Fibroblast of the aortic adventitia (primary cell): Measurements from ENCODE around the gene SMYD2. TPM values are rescaled to one million over a fixed set of nuclear protein-coding genes. Genes with fewer than 3 reads are reported as not detected.

ENCODE experiments used
- DNase-seq: peaks from one replicate; pipeline ENCODE4 v3.0.0-alpha.2; 2010; ENCODE audit warnings: low read depth
- H3K4me3 ChIP-seq: 2 replicates; pipeline ENCODE4 v1.5.1; 2011; ENCODE audit warnings: low read depth, mild to moderate bottlenecking, control low read depth, low read length, moderate library complexity
- total RNA-seq: library from RNA; depleted of rRNA; stranded (reverse); fragments of >200 nt; gene quantifications from 2 replicates; pipeline ENCODE4 v1.2.3, GENCODE V29; 2012; ENCODE audit warnings: low replicate concordance
- TF ChIP-seq, protein P1 (sequence below): IDR thresholded peaks from 2 replicates; pipeline ENCODE4 v1.5.1; 2011; ENCODE audit warnings: mild to moderate bottlenecking, low read length, control low read depth, inconsistent platforms; ENCODE audit not compliant: insufficient read depth

The SMYD2 gene
- total RNA-seq, 1 donor: 26.9 TPM

DNA sequence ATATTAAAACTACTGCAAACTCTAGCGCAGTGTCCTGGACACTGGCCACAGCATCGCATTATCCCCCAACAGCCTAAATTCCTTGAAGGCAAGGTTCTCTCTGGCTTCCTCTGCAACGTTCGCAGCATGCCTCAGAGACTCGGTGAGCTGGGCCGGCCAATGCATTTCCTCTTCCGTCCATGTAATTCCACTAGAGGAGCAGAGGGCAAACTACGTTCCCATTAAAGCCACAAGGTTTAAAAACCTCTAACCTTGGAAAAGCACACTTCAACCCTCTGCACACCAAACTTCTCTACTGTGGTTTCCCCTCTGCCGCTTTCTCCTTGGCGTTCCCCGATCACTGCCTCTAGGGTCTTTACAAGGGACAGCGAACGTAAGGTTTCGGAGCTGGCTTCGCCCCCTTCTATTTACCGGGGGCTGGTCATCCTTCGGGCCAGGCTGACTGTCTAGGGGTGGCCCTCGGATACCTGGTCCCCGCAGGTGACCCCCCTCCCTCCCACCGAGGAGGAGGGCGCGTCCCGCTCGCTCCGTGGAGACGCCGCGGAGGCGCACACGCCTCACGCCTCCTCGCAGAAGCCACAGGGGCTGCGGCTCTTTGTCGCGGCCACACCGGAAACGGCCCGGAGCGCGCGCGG lies 456 bp upstream of the SMYD2 start:
- TF ChIP-seq, protein P1, sequence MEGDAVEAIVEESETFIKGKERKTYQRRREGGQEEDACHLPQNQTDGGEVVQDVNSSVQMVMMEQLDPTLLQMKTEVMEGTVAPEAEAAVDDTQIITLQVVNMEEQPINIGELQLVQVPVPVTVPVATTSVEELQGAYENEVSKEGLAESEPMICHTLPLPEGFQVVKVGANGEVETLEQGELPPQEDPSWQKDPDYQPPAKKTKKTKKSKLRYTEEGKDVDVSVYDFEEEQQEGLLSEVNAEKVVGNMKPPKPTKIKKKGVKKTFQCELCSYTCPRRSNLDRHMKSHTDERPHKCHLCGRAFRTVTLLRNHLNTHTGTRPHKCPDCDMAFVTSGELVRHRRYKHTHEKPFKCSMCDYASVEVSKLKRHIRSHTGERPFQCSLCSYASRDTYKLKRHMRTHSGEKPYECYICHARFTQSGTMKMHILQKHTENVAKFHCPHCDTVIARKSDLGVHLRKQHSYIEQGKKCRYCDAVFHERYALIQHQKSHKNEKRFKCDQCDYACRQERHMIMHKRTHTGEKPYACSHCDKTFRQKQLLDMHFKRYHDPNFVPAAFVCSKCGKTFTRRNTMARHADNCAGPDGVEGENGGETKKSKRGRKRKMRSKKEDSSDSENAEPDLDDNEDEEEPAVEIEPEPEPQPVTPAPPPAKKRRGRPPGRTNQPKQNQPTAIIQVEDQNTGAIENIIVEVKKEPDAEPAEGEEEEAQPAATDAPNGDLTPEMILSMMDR: peak; percentile 38
- peak; percentile 29 for DNase-seq
- peak overlapping the region; percentile 83 for H3K4me3 ChIP-seq

DNA sequence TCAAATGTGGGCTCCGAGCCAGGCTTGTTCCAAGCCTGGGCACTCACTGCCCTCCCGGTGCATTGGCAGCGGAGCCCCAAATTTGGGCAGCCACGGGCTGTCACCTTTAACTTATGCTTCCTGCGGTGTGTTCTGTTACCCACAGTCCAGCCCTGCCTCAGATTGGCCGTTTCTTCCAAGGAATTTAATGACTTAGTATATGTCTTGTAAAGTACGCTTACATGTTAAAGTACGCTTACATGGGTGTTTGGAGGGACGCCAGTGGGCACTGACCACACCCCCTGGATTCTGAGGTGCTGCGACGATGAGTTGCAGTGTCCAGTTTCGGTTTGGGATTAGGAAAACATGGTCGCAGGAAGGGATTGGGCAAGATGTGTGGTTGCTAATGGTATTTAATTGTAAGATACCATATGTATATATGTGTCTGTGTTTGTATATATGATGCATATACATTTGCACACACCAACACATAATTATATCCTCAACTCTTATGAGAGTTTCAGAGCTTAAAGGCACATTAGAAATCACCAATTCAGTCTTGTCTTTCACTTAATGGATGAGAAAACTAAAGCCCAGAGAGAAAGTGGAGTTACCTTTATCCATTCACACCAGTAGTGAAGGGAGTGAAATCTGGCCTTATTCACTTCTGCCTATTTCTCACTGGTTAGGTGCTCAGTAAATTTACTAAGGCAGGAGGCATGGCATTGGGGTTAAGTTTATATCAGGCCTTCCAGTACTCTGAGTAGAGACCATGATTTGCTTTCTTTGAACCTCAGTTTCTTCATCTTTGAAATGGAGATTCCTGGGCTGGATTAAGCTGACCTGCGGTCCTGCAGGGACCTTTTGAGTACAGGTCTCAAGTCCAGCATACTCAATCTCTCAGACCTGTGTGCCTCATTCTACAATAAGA lies 1.0 kb downstream of the SMYD2 start:
- peak overlapping the region; percentile 83 for H3K4me3 ChIP-seq
- TF ChIP-seq, protein P1: no peak
- DNase-seq: peak; percentile 56

DNA sequence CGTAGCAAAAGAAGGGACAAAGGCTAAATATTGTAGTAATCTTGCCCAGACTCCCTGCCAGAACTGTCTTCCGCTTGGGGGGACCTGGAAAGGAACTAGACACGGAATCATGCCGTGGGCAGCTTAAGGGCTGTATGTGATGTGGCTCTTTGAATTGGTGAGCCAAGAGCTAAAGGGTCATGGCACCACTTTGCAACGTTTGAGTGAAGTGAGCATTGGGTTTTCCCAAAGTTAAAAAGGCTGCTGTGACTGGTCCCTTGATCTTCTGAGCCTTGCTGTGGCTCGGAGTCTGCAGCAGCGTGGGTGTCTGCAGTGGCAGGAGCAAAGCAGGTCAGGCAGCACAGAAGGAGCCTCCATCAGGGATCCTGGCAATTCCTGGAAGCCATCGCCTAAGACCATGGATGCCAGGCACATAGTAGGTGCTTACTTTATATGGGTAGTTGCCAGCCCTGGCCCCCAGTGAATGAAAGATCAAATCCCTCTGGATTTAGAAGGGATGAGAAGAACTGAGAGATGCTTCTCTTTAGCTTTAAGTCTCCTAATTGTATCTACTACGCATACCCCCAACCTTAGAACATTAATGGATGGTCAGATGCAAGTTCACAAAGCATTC lies 1.8 kb downstream of the SMYD2 start:
- no peak for DNase-seq
- no peak overlapping the region for H3K4me3 ChIP-seq
- TF ChIP-seq, protein P1: no peak

DNA sequence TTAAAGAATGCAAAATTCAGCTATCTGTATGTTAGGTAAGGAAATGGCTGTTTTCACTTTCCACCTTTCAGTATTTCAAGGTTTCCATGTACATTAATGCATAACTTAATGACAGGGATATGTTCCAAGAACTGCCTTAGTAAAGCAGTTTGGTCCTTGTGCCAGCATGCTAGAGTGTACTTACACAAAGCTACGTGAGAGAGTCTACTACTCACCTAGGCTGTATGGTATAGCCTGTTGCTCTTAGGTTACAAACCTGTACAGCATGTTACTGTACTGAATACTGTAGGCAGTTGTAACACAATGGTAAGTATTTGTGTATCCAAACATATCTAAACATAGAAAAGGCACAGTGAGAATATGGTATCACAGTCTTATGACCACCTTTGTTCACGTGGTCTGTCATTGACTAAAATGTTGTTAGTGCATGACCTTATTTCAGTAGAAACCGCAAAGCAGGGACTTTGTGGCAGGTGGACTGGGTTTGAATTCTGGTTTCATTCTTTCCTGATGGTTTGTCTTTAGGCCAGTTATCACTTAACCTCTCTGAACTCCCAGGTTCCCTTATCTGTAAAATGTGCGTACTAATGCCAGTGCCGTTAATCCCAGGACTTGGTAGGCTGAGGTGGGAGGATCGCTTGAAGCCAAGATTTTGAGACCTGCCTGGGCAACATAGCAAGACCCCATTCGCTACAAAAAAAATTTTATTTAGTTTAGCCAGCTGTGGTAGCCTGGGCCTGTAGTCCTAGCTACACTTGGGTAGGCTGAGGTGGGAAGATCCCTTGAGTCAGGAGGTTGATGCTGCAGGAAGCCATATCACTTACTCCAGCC lies 4.9 kb downstream of the SMYD2 start:
- no peak for DNase-seq
- no peak overlapping the region for H3K4me3 ChIP-seq
- TF ChIP-seq, protein P1: no peak

DNA sequence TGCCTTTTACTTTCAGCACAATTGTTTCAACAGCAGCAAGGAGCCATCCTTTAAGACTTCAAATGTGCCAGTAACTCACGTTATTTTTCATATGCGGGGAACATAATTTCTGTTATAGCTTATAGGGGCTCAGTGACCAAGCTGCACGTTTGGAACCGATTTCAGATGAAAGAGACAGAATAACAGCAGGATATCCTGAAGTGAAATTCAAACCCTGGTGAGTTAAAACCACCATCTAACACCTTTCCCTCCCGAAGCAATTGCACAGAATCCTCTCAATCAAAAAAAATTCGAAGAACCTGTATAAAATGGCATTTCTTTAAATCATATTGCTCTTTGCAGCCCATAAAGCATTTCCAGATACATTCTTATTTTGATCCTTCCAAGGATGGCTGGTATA lies 6.9 kb downstream of the SMYD2 start:
- DNase-seq: no peak
- no peak overlapping the region for H3K4me3 ChIP-seq
- TF ChIP-seq, protein P1: no peak

DNA sequence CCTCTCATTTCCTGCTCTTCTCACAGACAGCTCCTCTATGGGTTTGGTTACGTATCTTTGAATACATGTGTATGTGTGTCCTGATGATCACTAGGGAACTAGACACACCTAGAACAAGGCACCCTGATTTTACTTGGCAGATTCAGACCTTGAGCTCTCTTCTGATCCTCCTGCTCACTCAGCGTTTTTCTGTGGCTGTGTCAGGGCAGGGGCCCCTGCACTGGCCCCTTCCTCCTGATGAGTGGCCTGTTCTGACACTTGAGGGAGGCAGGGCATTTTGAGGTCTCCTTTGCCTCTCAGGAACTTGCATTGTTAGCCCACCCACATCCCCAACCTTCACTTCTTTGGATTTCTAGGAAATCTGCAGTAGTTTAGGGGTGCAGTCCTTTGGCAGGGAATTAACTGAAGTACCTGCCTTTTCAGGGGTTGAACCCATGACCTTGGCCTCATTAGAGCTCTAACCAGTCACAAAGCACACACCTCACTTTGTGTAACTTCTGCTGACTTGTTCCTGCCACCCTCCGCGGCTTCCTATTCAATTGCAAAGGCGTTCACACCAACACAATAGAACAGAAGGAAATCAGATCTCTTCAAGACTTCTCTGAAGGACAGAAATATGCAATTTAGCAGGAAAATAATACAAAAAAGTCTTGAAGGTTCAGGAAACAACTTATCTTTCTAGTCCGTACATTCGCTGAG lies 8.8 kb downstream of the SMYD2 start:
- H3K4me3 ChIP-seq: no peak overlapping the region
- DNase-seq: no peak
- TF ChIP-seq, protein P1: no peak
